Right kidney (tissue), 1 donor: ENCODE results near the gene CDC42BPA.

Experiments
- DNase-seq: peaks from one replicate; pipeline ENCODE4 v3.0.0-alpha.2; 2016

CDC42BPA gene

GRCh38 chr1:226991920-226992319 lies 326.4 kb downstream of the CDC42BPA start:
- DNase-seq: no peak

DNA sequence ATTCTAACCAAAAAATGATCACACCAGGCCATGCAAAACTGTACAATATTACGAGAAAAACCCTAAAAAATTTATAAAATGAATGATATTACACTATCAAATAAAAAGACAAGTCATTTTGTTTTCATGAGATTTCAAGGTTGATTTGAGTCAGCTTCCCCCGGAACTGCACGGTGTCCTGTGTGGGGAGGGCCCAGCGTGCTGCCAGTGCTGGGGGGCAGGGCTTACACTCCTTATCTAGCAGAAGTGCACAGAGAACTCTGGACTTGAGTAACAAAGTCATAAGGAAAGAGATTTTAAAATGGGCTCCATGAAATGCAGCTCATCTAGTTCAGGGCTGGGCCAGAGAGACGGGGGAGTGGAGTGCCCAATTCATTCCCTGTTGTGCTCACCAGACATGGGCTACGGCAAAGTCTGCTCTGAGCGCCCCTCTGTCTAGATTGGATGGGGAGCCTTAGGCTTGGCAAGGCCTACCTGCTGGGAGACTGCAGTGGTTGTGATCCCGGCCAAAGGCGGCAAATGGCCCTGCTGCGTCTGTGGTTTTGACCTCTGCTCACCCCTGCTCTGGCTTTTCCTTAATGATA lies 328.1 kb downstream of the CDC42BPA start:
- no peak for DNase-seq

GRCh38 chr1:226989085-226989920 lies 329.0 kb downstream of the CDC42BPA start:
- no peak for DNase-seq

- DNase-seq: no peak
These were observed 330.0 kb downstream of the CDC42BPA start for GRCh38 chr1:226988334-226988666.

DNA sequence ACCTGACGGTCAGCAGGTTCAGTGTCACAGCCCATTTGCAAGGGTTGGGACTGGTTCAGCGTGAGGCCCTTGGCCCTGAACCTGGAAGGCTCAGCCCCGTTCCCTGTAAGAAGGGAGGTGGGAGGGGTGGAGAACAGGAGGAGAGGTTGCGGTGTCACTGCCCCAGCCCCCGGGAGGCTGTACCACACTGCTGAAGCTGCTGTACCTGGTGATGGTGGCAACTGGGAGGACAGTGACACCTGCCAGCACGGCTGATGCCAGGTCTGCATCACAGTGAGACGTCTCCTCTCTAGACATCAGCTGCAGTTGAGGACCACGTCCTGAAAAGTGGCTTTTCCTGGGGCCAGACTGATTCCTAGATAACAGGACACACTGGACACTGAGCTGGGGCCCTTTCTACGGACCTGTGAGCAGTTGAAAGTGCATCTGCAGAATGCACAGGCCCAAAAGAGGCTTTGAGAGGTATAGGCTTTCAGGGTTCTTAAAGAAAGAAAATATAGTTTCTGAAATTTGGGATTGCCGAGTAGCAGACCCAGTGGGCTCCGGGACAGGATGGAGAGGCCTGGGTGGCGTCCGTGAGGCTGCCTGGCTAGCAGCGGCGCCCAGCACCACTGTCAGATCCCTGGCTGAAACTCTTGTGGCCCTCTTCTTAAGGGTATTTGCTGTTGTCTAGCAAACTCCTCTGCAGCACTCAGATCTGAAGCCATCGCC lies 330.5 kb downstream of the CDC42BPA start:
- no peak for DNase-seq

DNA sequence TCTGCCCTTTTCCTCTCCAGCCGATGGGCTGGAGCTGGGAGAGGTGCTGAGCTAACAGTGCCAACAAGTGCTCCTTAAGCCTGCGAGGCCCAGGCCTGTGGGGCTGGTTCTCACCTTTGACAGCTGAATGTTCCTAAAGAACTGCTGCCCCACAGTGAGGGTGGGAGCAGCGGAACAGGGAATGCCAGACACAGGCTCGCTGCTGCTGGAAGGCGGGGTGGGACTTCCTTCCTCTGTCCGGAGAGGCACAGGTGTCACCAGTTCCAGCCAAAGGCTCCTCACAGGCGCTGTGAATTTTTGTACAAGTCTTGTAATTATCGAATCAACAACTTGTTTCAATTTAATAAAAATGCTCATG lies 331.1 kb downstream of the CDC42BPA start:
- DNase-seq: no peak

DNA sequence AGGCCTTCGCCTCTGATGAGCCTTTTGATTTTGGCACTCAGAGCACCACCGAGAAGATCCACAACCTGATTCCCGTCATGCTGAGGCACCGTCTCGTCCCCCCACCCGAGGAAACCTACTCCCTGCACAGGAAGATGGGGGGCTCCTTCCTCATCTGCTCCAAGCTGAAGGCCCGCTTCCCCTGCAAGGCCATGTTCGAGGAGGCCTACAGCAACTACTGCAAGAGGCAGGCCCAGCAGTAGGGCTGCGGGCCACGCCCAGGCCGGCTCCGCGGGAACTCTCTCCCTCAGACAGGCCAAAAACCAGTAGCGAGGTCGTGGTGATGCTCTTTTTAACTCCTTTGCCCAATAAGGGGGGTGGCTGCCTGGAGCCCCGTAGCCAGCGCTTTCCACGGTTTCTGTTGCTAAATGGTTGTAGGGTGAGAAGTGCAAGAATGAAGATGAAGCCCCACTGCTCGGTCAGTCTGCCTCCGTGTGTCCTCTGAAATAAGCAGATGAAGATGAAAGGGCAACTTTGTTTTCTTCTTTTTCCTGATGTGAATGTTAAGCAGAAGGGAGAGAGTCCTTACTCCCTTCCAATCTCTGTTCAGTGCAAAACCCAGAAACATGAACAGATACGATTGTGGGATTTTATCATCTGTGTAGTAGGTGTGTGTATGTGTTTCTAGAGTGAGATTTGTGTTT lies 331.7 kb downstream of the CDC42BPA start:
- DNase-seq: no peak

- DNase-seq: no peak
These were observed 332.3 kb downstream of the CDC42BPA start for GRCh38 chr1:226985839-226986463.

- no peak for DNase-seq
These were observed 333.0 kb downstream of the CDC42BPA start for GRCh38 chr1:226985239-226985838.

DNA sequence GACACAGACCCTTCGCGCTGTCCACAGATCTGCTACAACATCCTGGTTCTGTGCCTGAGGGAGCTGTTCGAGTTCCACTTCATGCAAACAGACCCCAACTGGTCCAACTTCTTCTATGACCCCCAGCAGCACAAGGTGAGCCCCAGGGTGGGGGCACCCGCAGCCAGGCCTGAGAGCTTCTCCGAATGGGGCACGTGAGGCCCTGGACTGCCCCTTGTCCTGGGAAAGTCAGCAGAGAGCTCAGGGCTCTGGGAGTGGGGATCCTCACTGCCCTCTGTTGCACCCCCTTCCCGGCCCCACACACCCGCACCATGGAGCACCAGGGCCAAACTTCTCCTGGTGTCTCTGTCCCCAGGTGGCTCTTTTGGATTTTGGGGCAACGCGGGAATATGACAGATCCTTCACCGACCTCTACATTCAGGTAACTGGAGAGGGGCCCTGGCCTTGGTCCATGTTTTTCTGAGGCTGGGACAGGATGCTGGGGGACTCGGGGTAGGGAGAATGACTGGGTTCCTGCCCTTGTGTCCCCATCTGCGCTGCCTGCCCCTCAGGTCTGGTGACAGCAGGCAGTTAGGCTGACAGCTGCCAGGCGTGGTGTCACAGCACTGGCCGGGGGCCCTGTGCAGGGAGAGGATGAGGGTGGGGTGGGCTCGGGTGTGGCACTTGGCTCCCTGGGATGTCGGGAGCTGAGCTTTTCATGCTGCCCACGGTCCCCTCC lies 333.6 kb downstream of the CDC42BPA start:
- DNase-seq: no peak

DNA sequence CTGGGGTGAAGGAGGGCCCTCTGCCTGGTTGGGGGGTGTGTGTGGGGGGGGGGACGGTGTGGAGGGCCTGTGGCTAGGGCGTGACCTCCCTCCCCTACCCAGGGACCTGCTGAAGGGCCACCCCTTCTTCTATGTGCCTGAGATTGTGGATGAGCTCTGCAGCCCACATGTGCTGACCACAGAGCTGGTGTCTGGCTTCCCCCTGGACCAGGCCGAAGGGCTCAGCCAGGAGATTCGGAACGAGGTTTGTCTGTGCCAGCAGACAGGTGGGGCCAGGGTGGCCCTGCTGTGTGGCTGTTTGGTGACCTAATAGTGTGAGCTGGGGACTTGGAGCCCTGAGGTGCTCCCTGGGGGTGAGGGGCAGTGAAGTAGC lies 334.3 kb downstream of the CDC42BPA start:
- DNase-seq: no peak

DNA sequence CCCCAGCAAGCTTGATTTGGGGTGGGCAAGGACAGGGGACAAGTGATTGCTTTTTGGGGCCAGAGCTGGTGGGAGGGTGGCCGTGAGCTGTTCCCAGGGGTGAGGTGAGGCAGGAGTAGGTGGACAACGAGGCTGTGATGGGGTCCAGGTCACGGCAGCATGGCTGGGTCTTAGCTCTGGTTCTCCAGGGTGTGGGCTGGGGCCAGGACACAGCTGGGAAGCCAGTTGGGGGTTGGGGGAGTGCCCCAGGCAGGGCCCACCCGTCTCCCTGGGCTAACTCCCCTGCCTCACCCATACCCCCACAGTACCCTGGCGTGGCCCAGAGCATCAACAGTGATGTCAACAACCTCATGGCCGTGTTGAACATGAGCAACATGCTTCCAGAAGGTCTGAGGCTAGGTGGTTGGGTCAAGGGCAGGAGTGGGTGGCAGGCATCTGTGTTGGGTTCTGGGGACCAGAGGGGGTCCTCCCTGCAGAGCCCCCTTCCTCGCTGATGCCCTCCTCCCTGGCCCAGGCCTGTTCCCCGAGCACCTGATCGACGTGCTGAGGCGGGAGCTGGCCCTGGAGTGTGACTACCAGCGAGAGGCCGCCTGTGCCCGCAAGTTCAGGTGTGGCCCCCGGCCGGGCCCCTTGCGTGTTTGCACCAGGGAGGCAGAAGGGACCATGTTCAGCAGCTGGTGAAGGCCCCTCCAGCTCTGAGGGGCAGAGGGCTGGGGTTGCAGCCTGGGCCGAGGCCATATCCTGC lies 334.9 kb downstream of the CDC42BPA start:
- no peak for DNase-seq

DNA sequence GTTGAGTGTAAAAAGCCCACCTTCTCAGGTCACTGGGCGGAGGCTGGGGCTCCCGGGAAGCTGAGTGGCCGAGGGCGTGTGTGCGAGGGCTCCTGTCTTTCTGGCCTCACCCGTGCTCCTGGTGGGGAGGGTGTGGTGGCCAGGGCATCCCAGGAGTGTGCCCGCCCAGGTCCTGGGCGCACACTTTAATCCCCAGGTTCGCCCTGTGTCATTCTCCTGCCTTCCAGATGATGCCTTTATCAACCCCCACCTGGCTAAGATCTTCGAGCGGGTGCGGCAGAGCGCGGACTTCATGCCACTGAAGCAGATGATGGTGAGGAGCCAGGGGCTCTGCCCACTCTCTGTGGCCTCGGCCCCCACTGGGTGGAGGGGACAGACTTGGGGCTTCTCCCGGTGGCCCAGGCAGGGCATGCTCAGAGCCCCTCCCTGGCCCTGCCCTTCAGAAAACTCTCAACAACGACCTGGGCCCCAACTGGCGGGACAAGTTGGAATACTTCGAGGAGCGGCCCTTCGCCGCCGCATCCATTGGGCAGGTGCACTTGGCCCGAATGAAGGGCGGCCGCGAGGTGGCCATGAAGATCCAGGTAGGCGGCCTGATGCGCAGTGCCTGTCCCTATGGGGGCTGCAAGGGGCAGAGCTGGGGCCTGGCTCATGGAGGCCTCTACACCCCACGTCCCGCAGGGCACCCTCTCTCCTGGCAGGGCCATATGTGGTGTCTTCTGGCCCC lies 335.7 kb downstream of the CDC42BPA start:
- no peak for DNase-seq

GRCh38 chr1:226981838-226982237 lies 336.5 kb downstream of the CDC42BPA start:
- no peak for DNase-seq

DNA sequence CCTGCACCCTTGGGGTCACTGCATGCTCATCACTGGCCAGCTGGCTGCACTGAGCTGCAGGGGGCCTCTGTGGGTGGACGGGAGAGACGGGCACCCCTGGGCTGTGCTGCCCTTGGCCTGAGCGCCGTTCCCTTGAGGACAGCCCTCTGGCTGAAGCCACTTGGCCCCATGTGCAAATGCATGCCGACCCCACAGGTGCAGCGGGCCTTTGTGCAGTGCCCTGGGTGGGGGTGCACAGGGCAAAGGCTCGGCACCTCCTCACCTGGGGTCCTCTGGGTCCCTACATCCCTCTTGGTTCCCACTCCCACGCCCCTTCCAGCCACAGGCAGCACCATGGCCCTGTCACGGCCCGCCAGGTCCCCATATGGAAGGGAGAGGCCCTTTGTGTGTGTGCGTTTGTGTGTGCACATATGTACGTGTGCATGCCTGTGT lies 336.9 kb downstream of the CDC42BPA start:
- no peak for DNase-seq

GRCh38 chr1:226980565-226981385 lies 337.5 kb downstream of the CDC42BPA start:
- no peak for DNase-seq

GRCh38 chr1:226980122-226980560 lies 338.2 kb downstream of the CDC42BPA start:
- DNase-seq: no peak

DNA sequence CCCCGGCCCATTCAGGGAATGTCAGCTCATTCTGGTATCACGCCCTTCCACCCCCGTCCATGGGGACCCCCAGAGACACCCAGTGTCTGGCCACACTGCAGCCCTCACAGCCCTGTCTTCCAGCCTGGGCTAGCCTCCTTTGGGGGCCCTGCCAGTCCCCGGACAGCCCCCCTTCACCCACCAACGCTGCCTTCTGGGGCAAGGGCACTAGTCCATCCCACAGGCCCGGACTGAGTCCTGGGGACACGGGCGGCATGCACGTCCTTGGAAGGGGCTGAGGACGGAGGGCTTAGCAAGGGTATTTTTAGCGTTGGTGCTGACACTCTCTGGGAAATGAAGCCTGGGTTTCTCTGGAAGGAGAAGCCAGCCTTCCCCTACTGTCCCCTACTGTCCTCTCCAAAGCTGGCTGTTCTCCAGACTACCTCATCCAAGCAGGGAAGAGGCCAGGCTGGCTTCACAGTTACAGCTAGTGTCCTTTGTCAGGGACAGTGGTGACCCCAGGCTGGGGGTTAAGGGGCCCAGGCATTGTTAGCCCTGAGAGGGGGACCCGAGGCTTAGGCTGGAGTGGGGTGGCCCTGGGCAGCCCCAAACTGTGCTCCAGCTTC lies 338.7 kb downstream of the CDC42BPA start:
- no peak for DNase-seq

DNA sequence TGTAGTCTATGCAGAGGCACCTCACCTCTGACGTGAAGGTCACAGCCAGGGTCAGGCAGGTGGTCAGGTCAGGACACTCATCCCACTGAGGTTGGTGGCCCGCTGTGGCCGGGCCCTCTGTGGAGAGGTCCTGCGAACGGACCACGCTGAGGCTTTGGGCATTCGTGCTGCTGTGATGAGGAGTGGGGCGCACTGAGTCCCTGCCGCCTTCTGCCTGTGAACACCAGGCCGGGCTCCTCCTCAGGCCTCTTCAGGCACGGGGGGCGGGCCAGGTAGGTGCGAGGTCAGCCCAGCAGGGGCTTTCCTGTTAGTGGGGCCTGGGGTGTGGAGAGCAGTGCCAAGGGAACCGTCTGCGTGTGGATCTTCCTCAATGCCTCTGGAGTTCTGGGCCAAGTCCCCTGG lies 339.2 kb downstream of the CDC42BPA start:
- no peak for DNase-seq
